GM18502 (cell line): Measurements from ENCODE around the gene UBE2N.
A peak's percentile ranks its signal among the peaks of the same experiment; 100 is the strongest.

ENCODE experiments used
- ATAC-seq: cut with Tn5 transposase; IDR thresholded peaks from one replicate; pipeline ENCODE4 v1.9.1; 2021; ENCODE audit warnings: mild to moderate bottlenecking; ENCODE audit not compliant: unreplicated experiment, poor library complexity

UBE2N gene, protein sequence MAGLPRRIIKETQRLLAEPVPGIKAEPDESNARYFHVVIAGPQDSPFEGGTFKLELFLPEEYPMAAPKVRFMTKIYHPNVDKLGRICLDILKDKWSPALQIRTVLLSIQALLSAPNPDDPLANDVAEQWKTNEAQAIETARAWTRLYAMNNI

DNA sequence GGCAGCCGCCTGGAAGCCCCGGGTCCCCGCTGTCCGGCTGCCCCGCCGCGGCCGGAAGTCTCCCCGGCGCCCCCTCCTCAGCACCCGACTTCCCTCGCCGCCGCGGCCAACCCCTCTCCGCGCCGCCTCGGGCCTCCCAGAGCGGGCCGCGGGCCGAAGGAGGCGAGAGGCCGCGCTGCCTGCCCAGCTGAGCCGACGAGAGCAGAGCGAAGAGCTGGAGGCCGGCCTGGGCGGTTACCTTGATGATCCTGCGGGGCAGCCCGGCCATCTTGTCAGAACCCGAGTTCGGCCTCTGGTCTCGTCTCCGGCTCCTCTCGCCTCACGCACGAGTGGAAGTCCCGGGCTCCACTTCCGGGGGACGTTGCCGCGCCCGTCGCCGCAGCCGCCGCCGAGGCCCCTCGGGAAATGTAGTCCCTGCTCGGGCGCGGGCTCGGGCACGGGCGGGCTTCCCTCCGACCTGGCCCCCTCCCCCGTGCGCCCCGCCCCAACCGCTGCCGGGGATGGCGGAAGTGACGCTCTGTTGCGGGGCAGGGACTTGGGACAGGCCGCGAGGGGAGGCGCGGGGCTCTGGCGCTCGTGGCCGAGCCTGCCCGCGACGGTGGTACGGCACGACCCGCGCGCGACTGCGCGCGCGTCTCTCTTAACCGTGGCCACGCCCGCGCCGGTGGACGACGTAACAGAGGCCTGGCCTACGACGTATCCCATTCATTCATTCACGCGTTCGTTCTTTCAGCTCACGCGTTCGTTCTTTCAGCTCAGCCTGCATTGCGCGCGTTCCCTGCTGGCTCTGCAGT is at the start of gene UBE2N:
Gene UBE2N (minus strand): TSS at position 331 of the 794 bp plus-strand sequence. CDS start 63 bp downstream, at position 268.
- ATAC-seq: peak; percentile 80

DNA sequence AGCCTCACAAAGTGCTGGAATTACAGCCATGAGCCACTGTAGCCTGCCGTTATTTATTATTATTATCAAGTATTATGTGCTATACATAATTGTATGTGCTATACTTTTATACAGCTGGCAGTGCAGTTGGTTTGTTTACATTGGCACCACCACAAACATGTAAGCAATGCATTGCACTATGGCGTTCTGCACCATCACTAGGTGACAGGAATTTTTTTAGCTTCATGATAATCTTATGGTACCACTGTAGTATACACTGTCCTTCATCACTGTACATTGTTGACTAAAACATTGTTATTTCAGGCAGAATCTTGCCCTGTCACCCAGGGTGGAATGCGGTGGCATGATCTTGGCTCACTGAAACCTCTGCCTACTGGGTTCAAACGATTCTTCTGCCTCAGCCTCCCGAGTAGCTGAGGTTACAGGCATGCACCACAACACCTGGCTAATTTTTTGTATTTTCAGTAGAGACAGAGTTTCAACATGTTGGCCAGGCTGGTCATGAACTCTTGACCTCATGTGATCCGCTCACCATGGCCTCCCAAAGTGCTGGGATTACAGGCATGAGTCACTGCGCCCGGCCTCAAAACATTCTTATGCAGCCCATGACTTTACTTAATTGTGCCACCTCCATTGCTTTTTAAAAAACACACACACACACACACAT is 42.7 kb upstream of the UBE2N start:
- no peak for ATAC-seq

DNA sequence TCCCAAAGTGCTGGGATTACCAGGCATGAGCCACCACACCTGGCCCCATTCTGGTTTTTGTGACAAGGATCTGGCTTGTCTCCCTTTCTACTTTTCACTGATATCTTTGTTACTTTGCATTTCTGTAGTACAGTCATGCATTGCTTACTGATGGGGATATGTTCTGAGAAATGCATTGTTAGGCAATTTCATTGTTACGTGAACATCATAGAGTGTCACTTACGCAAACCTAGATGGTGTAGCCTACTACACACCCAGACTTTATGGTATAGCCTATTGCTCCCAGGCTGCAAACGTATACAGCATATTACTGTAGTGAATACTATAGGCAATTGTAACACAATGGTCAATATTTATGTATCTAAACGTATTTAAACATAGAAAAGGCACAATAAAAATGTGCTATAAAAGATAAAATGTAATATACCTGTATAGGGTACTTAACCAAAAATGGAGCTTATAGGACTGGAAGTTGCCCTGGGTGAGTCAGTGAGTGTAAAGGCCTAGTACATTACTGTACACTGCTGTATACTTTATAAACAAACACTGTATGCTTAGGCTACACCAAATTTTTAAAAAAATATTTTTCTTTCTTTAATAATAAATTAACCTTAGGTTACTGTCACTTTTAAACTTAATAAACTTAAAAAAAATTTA is 41.5 kb upstream of the UBE2N start:
- no peak for ATAC-seq

DNA sequence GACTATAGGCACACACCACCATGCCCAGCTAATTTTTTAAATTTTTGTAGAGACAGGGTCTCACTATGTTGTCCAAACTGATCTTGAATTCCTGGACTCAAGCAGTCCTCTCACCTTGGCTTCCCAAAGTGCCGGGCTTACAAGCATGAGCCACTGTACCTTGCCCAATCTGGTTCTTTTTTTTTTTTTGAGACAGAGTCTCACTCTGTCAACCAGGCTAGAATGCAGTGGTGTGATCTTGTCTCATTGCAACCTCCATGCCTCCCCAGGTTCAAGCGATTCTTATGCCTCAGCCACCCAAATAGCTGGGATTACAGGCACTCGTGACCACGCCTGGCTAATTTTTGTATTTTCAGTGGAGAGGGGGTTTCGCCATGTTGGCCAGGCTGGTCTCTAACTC is 41.0 kb upstream of the UBE2N start:
- ATAC-seq: no peak

DNA sequence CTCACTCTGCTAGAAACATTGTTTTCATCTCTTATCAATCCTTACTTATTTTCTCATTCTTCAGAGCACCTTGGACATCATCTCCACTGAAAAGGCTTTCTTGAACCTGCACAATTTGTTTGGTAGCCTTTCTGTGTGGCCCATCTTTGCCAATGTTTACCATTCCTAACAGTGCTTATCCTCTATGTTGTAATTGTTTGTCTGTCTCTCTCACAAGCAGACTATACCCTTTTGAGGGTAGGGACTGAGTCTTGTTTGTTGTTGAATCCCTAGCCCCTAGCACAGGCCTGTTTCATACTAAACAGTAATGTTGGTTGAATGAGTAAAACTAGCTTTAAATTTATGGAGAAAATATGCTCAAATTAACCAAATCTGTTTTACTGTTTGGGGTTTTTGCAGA is 34.8 kb upstream of the UBE2N start:
- no peak for ATAC-seq

DNA sequence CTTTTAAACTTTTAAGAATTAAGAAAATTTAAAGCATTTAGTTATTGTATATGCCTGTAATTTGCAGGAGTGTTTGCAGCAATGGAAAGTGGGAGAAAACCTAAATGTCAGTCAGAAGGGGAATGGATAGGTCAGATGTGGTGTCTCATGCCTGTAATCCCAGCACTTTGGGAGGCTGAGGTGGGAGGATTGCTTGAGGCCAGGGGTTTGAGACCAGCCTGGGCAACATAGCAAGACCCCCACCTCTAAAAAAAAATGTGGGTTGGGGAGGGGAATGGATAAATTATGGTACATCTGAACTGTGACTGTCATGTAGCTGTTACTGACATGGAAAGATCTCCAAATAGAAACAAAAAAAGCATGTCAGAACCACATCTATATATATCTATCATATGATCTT is 27.6 kb upstream of the UBE2N start:
- no peak for ATAC-seq

DNA sequence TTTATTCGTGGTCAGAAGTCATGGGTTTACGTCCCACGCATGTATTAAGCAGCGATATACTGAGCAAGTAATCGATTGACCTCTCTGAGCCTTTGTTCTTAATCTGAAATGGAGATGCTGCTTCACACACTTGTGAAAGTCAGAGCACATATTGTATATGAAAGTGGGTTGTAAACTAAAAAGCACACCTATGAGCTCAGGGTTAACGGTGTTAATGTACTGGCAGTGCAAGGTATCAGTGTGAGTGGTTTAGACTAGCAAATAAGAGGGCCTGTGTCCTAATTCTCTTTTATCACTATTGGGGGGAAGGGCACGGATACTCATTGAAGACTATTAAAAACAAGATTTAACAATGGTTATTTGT is 26.2 kb upstream of the UBE2N start:
- ATAC-seq: peak; percentile 40

DNA sequence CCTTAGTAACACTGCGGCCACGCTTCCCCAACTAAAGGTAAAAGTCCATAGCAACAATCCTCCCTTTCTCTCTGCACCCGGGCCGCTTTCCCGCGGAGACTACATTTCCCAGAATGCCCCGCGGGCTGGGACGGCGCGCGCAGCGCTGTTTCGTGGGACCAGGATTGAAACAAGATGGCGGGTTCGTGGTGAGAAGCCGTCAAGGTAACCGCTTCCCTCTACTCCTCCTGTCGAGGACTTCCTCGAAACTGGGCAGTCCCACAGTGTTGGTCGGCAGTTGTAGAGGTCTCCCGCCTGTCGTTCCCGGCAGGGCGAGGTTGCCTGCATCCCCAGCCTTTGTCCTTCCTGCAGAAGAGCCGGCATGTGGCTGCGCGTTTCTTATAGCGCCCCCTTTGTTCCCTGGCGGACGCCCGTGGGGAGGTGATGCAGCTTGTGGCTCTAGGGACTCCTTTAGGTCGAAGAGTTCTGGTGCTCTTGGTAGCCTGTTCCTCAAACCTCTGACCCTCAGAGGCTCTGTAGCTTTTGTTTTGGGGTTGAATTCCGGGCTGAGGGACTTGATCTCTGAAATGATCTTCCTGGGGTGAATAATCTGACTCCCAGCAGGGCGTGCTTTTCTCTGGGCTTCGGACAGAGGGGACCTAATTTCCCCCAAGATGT is 25.7 kb upstream of the UBE2N start, which contains the start of gene MRPL42:
Gene MRPL42 (plus strand): TSS at position 164 of the 657 bp plus-strand sequence. CDS start 1,772 bp downstream, outside the sequence.
- peak; percentile 88 for ATAC-seq

DNA sequence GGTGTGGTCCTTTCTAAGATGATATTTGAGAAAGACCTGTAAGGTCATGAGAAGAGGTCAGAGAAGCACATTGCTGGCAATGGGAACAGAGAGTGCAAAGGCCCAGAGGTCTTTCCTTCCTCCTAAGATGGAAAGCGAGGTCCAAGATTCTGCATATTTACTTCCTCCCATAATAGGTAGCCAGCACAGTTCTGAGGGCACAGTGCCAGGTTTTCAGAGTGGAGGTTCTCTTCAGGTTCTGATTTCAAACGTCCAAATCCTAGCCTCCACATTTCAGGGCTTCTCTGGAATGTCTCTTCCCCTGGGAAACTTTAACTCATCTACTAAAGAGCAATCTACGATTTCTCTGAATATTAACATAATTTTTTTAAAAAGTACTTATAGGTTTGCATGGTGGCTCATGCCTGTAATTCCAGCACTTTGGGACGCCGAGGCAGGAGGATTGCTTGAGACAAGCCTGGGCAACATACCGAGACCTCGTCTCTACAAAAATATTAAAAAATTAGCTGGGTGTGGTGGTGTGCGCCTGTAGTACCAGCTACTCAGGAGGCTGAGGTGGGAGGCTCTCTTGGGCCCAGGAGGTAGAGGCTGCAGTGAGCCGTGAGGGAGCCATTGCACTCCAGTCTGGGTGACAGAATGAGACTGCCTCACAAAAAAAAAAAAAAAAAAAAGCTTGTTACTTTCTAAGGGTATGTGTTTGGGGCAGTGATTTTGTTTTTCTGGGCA is 25.0 kb upstream of the UBE2N start:
- no peak for ATAC-seq

DNA sequence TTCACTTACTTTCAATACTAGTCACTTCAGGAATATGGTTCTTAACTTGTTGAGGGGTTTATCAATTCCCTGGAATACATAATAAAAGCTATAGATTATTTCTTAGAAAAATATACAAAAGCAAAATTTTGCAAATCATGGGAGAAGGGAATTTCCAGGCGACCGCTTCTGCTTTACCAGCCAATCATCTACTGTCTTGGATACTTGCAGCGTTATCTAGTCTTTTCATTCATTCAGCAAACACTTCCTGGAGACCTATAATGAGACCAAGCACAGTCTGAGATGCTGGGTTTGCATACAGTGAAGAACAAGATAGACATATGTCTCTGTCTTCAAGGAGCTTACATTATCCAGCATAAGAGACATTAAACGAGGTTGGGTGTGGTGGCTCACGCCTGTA is 24.1 kb upstream of the UBE2N start:
- no peak for ATAC-seq

DNA sequence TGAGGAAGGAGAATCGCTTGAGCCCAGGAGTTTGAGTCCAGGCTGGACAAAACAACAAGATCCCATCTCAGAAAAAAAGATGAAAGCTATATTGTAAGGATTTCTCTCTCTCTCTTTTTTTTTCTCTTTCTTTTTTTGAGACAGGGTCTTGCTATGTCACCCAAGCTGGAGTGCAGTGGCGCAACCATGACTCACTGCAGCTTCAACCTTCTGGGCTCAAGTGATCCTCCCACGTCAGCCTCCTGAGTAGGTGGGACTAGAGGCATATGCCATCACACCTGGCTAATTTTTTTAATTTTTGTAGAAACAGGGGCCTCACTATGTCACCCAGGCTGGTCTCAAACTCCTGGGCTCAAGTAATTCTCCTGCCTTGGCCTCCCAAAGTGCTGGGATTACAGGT is 19.8 kb upstream of the UBE2N start:
- no peak for ATAC-seq

DNA sequence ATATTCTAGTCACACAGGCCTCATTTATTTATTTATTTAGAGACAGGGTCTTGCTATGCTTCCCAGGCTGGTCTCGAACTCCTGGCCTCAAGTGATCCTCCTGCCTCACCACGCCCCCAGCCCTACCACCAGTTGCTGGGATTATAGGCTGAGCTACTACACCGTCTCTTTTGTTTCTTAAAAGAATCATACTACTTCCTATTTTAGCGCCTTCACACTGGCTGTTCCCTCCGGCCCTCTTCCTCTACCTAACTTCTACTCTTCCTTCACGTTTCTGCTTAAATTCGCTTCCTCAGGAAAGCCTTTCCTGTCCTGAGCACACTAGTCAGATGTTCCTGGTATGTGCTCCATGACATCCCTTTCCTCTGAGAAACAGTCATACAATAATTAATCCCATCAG is 19.2 kb upstream of the UBE2N start:
- ATAC-seq: no peak

DNA sequence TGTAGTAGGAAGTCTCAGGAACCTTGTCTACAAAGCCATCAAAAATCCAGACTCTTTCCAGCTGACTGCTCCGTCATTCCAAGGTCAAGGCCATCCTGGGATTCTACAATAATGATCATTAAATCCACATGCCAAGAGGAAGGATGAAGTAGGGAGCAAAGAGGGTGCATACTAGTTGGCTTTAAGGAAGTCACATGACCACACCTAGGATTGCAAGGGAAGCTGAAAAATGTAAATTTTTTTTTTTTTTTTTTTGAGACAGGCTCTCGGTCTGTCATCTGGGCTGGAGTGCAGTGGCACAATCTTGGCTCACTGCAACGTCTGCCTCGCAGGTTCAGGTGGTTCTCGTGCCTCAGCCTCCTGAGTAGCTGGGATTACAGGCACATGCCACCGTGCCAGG is 18.3 kb upstream of the UBE2N start:
- no peak for ATAC-seq

DNA sequence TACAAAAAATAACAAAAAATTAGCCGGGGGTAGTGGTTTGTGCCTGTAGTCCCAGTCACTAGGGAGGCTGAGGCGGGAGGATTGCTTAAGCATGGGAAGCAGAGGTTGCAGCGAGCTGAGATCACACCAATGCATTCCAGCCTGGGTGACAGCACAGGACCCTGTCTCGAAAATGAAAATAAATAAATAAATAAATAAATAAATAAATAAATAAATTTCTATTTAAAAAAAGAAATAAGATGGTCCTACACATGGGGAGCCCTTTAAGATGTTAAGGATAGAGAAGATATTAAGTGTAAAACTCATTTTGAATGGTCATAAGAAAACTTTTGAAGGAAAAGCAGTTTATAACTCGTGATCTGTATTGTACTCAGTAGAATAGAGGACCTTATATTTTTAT is 17.4 kb upstream of the UBE2N start:
- ATAC-seq: no peak

DNA sequence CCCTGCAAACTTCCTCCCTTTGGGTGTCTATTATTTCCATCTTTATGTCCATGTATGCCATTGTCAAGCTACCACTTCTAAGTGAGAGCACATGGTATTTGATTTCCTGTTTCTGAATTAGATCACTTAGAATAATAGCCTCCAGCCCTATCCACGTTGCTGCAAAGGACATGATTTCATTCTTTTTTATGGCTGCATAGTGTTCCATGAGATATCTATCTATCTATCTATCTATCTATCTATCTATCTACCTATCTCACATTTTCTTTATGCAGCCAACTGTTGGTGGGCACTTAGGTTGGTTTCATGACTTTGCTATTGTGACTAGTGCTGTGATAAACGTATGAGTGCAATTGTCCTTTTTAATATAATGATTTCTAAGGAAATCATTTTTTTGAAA is 14.3 kb upstream of the UBE2N start:
- no peak for ATAC-seq

DNA sequence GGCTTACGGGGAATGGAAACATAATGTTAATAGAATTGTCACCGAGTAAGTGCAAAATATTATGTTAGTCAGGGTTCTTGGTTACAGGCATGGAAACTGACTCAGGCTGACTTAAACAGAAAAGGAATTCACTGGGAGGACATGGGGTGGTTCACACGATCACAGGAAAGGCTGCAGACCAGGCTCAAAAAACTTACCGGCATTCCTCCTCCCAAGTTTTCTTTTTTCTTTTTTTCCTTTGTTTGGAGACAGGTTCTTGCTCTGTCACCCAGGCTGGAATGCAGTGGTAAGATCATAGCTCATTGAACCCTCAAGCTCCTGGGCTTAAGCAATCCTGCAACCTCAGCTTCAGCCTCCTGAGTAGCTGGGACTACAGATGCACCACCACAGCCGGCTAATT is 11.9 kb upstream of the UBE2N start:
- ATAC-seq: no peak

DNA sequence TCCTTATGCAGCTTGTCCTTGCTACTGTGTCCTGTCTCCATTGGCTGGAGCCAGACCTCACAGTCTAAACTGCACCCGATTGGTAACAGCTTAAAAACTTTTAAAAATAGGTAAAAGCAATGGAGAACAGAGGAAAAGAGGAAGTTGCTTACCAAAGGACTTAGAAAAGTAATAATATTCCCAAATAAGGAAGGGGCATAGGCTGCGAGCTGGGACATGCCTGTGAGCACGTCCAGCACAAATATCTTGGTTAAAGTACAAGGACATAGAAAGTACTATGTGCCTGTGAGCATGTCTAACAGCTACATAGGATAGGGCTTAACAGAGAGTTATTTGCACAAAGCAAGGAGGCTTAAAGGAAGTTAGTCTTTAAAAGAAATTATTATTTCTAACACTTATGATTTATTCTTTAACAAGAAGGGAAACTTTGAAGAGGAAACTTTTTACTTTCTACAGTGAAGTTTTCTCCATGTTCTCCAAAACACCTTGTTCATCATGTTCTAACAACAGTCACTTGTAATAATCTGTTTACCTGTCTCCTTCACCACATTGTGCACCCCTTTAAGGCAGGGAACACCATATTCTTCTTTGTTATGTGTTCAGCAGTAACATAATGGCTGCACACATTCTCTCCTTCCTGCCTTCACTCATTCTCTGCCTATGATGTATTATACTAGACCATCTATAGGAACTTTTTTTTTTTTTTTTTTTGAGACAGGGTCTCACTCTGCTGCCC is 9.8 kb upstream of the UBE2N start:
- no peak for ATAC-seq

DNA sequence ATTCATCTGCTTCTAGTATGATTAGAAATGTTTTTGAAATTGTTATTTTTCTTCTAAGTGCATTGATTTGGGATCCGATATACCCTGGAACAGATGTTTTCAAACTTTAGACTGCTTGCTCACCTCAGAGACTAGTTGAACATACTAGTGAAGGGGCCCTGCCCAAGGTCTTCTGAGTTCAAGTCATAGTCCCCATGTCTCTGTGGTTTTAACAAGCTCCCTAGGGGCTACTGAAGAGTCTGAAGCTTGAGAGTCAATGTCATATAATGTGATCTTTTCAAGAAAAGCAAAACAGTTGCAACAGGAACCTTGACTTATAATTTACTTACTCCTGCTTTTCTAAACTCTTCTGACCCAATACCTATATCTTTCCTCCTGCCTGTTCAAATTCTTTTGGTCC is 7.5 kb upstream of the UBE2N start:
- peak; percentile 85 for ATAC-seq

DNA sequence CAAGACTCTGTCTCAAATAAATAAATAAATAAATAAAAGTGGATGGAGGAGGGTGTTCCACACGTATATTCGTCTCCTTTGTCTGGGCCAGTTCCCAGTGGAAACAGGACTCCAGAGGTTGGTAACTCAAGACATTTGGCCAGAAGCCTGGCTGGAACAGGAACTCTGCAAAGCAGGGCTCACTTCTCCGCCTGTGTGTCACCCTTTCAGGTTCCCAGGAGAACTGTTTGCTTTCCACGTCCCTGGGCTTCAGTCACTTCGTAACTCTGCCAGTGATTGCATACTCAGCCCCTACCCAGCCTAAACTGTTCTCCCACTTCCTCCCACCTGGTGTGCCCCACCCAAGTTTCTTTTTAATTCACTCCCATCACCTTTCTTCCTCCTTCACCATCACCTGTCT is 7.0 kb upstream of the UBE2N start:
- peak; percentile 13 for ATAC-seq
